ENCODE results near the gene ADAMTS20.

ADAMTS20 gene

DNA sequence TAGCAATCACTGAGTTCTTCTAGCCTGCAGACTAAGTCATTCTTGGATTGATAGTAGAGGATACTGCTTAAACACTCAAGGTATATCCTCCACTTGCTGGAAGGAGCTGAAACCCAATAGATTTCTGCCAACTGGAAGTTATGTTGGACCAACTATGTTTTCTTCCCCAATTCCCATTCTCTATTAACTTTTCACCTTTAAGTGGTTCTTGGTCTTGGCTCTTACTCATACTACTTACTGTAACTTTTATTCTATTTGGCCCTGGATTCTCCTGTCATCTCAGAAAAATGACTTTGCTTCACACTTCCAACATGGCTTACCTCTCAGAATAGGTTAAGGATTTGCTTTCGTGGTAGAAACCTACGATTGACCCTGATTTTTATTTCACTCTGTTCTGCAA lies 244.9 kb downstream of the ADAMTS20 start:
- no peak for DNase-seq

DNA sequence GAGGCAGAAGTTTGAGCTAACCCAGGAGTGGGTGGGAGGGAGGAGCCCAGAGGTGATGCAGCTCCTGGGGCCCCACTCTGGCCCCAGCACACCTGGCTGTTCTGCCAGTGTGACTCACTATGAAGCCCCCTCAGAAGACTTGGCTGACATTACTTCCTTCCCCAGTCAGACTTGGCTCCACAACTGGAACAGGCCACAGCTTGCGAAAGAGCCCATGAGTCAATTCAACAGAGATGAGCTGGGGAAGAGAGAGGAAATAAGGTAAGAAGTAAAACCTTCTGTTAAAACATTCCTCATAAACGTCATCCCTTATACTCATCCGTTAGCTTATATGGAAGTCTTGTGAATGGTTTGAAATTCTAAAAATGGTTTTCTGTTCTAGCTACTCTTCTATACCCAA lies 245.9 kb downstream of the ADAMTS20 start:
- no peak for DNase-seq

DNA sequence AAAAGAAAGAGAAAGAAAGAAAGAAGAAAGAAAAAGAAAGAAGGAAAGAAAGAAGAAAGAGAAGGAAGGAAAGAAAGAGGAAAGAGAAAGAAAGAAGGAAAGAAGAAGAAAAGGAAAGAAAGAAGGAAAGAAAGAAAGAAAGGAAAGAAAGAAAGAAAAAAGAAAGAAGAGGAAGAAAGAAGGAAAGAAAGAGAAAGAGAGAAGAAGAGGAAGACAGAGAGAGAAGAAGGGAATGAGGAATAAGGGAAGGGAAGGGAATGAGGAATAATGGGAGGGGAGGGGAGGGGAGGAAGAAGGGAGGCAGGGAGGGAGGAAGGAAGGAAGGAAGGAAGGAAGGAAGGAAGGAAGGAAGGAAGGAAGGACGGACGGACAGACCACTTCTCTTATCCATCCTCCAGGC lies 246.9 kb downstream of the ADAMTS20 start:
- DNase-seq, result no peak

Data from activated CD4-positive, CD25-positive, alpha-beta regulatory T cell treated with anti-CD3 and anti-CD28 coated beads, Interleukin-2, amount 50 U/mL, for 72 hours (primary cell).